ENCODE results near the gene TM4SF4. TPM values are rescaled to one million over a fixed set of nuclear protein-coding genes. Genes with fewer than 3 reads are reported as not detected.

The TM4SF4 gene
- total RNA-seq, 1 experiment from 2014 or later = 1.4 TPM

DNA sequence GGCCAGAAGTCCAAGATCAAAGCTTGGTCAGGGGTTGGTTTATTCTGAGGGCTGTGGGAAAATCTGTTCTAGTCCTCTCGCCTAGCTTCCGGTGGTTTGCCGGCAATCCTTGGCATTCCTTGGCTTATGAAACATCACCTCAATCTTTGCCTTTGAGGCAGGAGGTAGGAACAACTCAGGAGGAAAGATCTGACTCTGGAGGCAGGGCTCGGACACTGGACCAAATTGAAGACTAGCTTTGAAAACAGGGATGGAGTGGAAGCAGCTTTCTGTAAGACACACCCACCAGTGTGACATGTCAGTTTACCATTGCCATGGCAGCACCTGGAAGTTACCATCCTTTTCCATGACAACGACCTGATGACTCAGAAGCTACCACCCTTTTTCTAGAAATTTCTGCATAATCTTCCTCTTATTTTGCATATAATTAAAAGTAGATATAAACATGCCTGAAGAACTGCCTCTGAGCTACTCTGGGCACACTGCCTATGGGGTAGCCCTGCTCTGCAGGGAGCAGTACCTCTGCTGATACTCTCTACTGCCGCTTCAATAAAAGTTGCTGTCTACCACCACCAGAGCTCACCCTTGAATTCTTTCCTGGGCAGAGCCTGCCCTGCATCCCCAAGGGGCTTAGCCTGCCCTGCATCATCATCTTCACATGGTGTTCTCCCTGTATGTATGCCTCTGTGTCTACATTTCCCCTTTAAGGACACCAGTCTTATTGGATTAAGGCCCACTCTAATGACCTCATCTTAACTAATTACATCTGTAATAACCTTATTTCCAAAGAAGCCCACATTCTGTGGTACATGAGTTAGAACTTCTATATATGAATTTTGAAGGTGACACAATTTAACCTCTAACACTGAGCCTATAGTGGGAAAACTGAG lies 38.3 kb upstream of the TM4SF4 start:
- ChIA-PET POLR2A (no interaction called here), CTCF (no interaction called here)
- H3K9me3 Mint-ChIP-seq = no peaks in the 10 kb centered on the region
- ATAC-seq = no peak; the same call in 1 of the 2 replicates
- H3K36me3 Mint-ChIP-seq = no peaks in the 10 kb centered on the region
- H3K4me3 Mint-ChIP-seq = no peak overlapping the region
- H3K4me1 Mint-ChIP-seq = 0 out of 2 replicates have a peak, but pooled peaks cover 3% of the 10 kb centered on the region
- TF ChIP-seq TEAD4 (CRISPR knock-in tag; IDR thresholded peaks at IDR 0.05) (no peak), ELF4 (CRISPR knock-in tag; IDR thresholded peaks at IDR 0.05; ENCODE audit: low read depth) (no peak), IRF2 (CRISPR knock-in tag; IDR thresholded peaks at IDR 0.05; ENCODE audit: borderline replicate concordance, low read depth) (no peak), TP53 (CRISPR knock-in tag; IDR thresholded peaks at IDR 0.05) (no peak), FOXJ3 (CRISPR knock-in tag; IDR thresholded peaks at IDR 0.05; ENCODE audit: borderline replicate concordance) (no peak), SMAD4 (CRISPR knock-in tag; IDR thresholded peaks at IDR 0.05) (no peak), HMGA2 (CRISPR knock-in tag; IDR thresholded peaks at IDR 0.05) (no peak), CREB1 (CRISPR knock-in tag; IDR thresholded peaks at IDR 0.05) (no peak), ETV6 (CRISPR knock-in tag; IDR thresholded peaks at IDR 0.05) (no peak), PRRX2 (CRISPR knock-in tag; IDR thresholded peaks at IDR 0.05) (no peak), RELA (CRISPR knock-in tag; IDR thresholded peaks at IDR 0.05; ENCODE audit: borderline replicate concordance) (no peak), GRHL2 (CRISPR knock-in tag; IDR thresholded peaks at IDR 0.05; ENCODE audit: insufficient replicate concordance, severe bottlenecking) (no peak), ZNF317 (CRISPR knock-in tag; IDR thresholded peaks at IDR 0.05; ENCODE audit: borderline replicate concordance, low read depth) (no peak)
- TF ChIP-seq, protein P1, sequence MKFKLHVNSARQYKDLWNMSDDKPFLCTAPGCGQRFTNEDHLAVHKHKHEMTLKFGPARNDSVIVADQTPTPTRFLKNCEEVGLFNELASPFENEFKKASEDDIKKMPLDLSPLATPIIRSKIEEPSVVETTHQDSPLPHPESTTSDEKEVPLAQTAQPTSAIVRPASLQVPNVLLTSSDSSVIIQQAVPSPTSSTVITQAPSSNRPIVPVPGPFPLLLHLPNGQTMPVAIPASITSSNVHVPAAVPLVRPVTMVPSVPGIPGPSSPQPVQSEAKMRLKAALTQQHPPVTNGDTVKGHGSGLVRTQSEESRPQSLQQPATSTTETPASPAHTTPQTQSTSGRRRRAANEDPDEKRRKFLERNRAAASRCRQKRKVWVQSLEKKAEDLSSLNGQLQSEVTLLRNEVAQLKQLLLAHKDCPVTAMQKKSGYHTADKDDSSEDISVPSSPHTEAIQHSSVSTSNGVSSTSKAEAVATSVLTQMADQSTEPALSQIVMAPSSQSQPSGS (CRISPR knock-in tag; IDR thresholded peaks at IDR 0.05; ENCODE audit: borderline replicate concordance, low read depth) = no peak
- TF ChIP-seq, protein P2, sequence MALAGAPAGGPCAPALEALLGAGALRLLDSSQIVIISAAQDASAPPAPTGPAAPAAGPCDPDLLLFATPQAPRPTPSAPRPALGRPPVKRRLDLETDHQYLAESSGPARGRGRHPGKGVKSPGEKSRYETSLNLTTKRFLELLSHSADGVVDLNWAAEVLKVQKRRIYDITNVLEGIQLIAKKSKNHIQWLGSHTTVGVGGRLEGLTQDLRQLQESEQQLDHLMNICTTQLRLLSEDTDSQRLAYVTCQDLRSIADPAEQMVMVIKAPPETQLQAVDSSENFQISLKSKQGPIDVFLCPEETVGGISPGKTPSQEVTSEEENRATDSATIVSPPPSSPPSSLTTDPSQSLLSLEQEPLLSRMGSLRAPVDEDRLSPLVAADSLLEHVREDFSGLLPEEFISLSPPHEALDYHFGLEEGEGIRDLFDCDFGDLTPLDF (CRISPR knock-in tag; IDR thresholded peaks at IDR 0.05) = no peak
- TF ChIP-seq, protein P3, sequence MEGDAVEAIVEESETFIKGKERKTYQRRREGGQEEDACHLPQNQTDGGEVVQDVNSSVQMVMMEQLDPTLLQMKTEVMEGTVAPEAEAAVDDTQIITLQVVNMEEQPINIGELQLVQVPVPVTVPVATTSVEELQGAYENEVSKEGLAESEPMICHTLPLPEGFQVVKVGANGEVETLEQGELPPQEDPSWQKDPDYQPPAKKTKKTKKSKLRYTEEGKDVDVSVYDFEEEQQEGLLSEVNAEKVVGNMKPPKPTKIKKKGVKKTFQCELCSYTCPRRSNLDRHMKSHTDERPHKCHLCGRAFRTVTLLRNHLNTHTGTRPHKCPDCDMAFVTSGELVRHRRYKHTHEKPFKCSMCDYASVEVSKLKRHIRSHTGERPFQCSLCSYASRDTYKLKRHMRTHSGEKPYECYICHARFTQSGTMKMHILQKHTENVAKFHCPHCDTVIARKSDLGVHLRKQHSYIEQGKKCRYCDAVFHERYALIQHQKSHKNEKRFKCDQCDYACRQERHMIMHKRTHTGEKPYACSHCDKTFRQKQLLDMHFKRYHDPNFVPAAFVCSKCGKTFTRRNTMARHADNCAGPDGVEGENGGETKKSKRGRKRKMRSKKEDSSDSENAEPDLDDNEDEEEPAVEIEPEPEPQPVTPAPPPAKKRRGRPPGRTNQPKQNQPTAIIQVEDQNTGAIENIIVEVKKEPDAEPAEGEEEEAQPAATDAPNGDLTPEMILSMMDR (IDR thresholded peaks at IDR 0.05) = no peak
- H3K27me3 Mint-ChIP-seq (ENCODE audit: low read depth) = no peaks in the 10 kb centered on the region
- DNase-seq (ENCODE audit: low spot score) = no peak
- no peak overlapping the region for H3K27ac Mint-ChIP-seq

DNA sequence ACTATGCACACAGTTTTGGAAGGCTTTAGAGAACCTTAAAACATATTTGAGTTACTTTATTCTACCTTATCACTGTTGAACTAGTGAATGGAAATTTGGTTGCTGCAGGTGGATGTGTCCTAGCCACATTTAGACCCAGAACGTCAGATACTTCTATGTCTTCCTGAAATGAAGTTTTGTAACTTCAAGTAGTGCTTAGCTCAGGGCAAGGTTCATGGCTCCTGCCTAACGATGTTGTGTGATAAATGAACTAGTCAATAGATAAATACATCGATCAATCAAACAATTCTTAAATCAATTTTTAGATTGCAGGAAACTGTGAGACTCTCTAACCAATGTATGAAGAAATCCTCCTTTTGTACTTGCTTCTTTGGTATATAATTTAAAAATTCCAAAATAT lies 37.2 kb upstream of the TM4SF4 start:
- no peak overlapping the region for H3K4me3 Mint-ChIP-seq
- ChIA-PET POLR2A (no interaction called here), CTCF (no interaction called here)
- no peaks in the 10 kb centered on the region for H3K36me3 Mint-ChIP-seq
- no peaks in the 10 kb centered on the region for H3K27me3 Mint-ChIP-seq (ENCODE audit: low read depth)
- H3K27ac Mint-ChIP-seq = no peak overlapping the region
- no peaks in the 10 kb centered on the region for H3K9me3 Mint-ChIP-seq
- TF ChIP-seq MXD4 (CRISPR knock-in tag; IDR thresholded peaks at IDR 0.05; ENCODE audit: borderline replicate concordance) = no peak
- TF ChIP-seq, protein P4, sequence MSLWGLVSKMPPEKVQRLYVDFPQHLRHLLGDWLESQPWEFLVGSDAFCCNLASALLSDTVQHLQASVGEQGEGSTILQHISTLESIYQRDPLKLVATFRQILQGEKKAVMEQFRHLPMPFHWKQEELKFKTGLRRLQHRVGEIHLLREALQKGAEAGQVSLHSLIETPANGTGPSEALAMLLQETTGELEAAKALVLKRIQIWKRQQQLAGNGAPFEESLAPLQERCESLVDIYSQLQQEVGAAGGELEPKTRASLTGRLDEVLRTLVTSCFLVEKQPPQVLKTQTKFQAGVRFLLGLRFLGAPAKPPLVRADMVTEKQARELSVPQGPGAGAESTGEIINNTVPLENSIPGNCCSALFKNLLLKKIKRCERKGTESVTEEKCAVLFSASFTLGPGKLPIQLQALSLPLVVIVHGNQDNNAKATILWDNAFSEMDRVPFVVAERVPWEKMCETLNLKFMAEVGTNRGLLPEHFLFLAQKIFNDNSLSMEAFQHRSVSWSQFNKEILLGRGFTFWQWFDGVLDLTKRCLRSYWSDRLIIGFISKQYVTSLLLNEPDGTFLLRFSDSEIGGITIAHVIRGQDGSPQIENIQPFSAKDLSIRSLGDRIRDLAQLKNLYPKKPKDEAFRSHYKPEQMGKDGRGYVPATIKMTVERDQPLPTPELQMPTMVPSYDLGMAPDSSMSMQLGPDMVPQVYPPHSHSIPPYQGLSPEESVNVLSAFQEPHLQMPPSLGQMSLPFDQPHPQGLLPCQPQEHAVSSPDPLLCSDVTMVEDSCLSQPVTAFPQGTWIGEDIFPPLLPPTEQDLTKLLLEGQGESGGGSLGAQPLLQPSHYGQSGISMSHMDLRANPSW (CRISPR knock-in tag; conservative IDR thresholded peaks at IDR 0.05; ENCODE audit: low read depth) = no peak
- TF ChIP-seq, protein P3 (IDR thresholded peaks at IDR 0.05) = no peak
- no peak for TF ChIP-seq NFATC4 (CRISPR knock-in tag; IDR thresholded peaks at IDR 0.05)
- no peak for TF ChIP-seq NR2C2 (CRISPR knock-in tag; IDR thresholded peaks at IDR 0.05)
- TF ChIP-seq, protein P1 (CRISPR knock-in tag; IDR thresholded peaks at IDR 0.05; ENCODE audit: borderline replicate concordance, low read depth) = no peak
- no peak for TF ChIP-seq GABPB1 (CRISPR knock-in tag; IDR thresholded peaks at IDR 0.05)
- no peak for TF ChIP-seq CREM (CRISPR knock-in tag; IDR thresholded peaks at IDR 0.05)
- TF ChIP-seq, protein P5, sequence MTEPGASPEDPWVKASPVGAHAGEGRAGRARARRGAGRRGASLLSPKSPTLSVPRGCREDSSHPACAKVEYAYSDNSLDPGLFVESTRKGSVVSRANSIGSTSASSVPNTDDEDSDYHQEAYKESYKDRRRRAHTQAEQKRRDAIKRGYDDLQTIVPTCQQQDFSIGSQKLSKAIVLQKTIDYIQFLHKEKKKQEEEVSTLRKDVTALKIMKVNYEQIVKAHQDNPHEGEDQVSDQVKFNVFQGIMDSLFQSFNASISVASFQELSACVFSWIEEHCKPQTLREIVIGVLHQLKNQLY (CRISPR knock-in tag; IDR thresholded peaks at IDR 0.05) = no peak
- H3K4me1 Mint-ChIP-seq = 0 out of 2 replicates have a peak, but pooled peaks cover 3% of the 10 kb centered on the region
- ATAC-seq (no peak), DNase-seq (ENCODE audit: low spot score) (no peak)
